Measurements from ENCODE around the gene MYH7B. TPM values are rescaled to one million over a fixed set of nuclear protein-coding genes. Genes with fewer than 3 reads are reported as not detected.

The MYH7B gene
- total RNA-seq (1 to 10 TPM in 2 of 9 donors, under 1 TPM in 6, not detected in 1; 0.07 to 7.7 (median 0.44) TPM), polyA plus RNA-seq (1 to 10 TPM in 2 of 3 donors, under 1 TPM in 1; 0.11 to 9.6 (median 9.6) TPM)
- long read RNA-seq, donor 1 = 0 reads
- long read RNA-seq, donor 2 = 0 reads
- long read RNA-seq, donor 3 = 0 reads
- long read RNA-seq, donor 4, partial matches to known transcripts = 1 of 1 reads
- long read RNA-seq, donor 4, other reads (novel, unspliced or antisense) = 0 of 1 reads
- long read RNA-seq, donor 5 = 0 reads
- long read RNA-seq, donor 6 = 0 reads
- long read RNA-seq, donor 7 = 0 reads
- long read RNA-seq, donor 8, partial matches to known transcripts = 5 of 5 reads
- long read RNA-seq, donor 8, other reads (novel, unspliced or antisense) = 0 of 5 reads
- long read RNA-seq, donor 9, partial matches to known transcripts = 10 of 15 reads
- long read RNA-seq, donor 9, other reads (novel, unspliced or antisense) = 5 of 15 reads
- long read RNA-seq, donor 10 = 0 reads

- H3K4me1 ChIP-seq (replicated peaks in 1 of 2) = peaks cover 0 to 10% of the 10 kb centered on the region in 2 donors
- TF ChIP-seq POLR2A (IDR thresholded peaks at IDR 0.05) (peak; percentile 75 to 87), CTCF (IDR thresholded peaks at IDR 0.05) (peak in 5 of 6 experiments; percentile 39 to 72 (median 64))
- intact Hi-C loops (cut with DNase I) = no loop called here
- peak within 1 kb of the TSS in 3 of 4 donors; percentile 0 to 55 (median 42) for H3K4me3 ChIP-seq
- H3K27ac ChIP-seq = peak within 1 kb of the TSS; percentile 34 to 94 (median 81)
- no peaks in the 10 kb centered on the region for H3K9me3 ChIP-seq (replicated peaks in 1 of 3)
- H3K27me3 ChIP-seq = no peaks in the 10 kb centered on the region
- peak; percentile 96 to 99 (median 98) for DNase-seq
- H3K36me3 ChIP-seq (replicated peaks in 1 of 2) = peaks cover 0 to 8% of the 10 kb centered on the region in 2 donors
- WGBS, 4 donors = 0 to 1% (median 0%) methylated on average over 26 to 62 of the region's 62 CpGs
Measured at GRCh38 chr20:34955231-34956040, at the start of gene MYH7B, which contains the start of gene GSS. Gene MYH7B, plus strand, starts transcription at chr20:34955868. Its CDS starts 22,138 bp downstream, at chr20:34978006. Gene GSS, minus strand, starts transcription at chr20:34955806. Its CDS starts 3,954 bp downstream, at chr20:34951852.

- TF ChIP-seq CTCF (IDR thresholded peaks at IDR 0.05) (no peak), POLR2A (IDR thresholded peaks at IDR 0.05) (peak in 1 of 2 donors; percentile 44)
- WGBS, 4 donors = 21 to 27% (median 22%) methylated on average over 7 of the region's 7 CpGs
- no peaks in the 10 kb centered on the region for H3K27me3 ChIP-seq
- H3K27ac ChIP-seq = peak overlapping the region; percentile 18 to 93 (median 85)
- H3K36me3 ChIP-seq (replicated peaks in 1 of 2) = no peaks in the 10 kb centered on the region
- H3K4me3 ChIP-seq = peak overlapping the region in 1 of 4 donors; percentile 33
- DNase-seq = peak; percentile 68 to 92 (median 84)
- intact Hi-C loops (cut with DNase I) = no loop called here
- H3K4me1 ChIP-seq (replicated peaks in 1 of 2) = peaks cover 28 to 37% of the 10 kb centered on the region in 2 donors
- H3K9me3 ChIP-seq (replicated peaks in 1 of 3) = no peaks in the 10 kb centered on the region
Measured at GRCh38 chr20:34907616-34908469, 47.8 kb upstream of the MYH7B start.

GRCh38 chr20:34915131-34915530 lies 40.5 kb upstream of the MYH7B start:
- 94 to 96% (median 96%) methylated on average over 4 of the region's 4 CpGs for WGBS, 4 donors
- no peak overlapping the region for H3K27ac ChIP-seq
- H3K4me3 ChIP-seq = no peak overlapping the region
- no peaks in the 10 kb centered on the region for H3K27me3 ChIP-seq
- peaks cover 0 to under 1% of the 10 kb centered on the region in 2 donors for H3K36me3 ChIP-seq (replicated peaks in 1 of 2)
- H3K4me1 ChIP-seq (replicated peaks in 1 of 2) = peaks cover 8 to 20% of the 10 kb centered on the region in 2 donors
- intact Hi-C loops (cut with DNase I) = no loop called here
- no peak for TF ChIP-seq CTCF (IDR thresholded peaks at IDR 0.05)
- no peak for TF ChIP-seq POLR2A (IDR thresholded peaks at IDR 0.05)
- no peaks in the 10 kb centered on the region for H3K9me3 ChIP-seq (replicated peaks in 1 of 3)
- DNase-seq = no peak
